Measurements from ENCODE around the gene ETS1.

DNA sequence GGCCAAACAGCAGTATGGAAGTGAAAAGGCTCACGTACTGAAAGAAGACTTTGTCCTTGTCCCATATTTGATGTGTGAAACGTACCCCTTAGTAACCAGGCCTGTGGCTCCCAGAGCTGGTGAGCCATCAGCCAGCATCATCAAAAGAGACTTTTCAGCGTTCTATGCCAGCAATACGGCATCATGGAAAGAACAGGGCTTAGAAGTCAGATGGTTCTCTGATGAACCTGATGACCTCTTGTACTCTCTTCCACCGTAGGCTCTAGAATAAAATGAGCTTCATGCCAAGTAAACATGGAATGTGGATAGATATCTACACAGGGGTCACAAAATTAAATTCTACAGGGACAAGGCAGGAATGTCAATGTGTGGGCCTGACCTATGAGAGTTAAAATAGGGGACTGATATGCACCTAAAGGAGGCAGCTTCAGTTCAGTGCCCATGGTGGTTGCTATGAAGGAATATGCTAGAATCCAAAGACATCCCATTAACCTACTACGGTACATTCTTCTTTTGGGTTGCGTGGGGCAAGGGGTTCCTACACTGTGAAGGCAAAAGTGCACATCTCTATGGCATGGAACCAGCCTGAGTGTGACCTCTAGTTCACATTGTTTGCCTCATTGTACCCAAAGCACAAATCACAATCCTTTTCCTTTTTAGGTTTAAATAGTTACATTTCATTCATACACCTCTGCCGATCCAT lies 130.6 kb downstream of the ETS1 start:
- TF ChIP-seq, protein P1, sequence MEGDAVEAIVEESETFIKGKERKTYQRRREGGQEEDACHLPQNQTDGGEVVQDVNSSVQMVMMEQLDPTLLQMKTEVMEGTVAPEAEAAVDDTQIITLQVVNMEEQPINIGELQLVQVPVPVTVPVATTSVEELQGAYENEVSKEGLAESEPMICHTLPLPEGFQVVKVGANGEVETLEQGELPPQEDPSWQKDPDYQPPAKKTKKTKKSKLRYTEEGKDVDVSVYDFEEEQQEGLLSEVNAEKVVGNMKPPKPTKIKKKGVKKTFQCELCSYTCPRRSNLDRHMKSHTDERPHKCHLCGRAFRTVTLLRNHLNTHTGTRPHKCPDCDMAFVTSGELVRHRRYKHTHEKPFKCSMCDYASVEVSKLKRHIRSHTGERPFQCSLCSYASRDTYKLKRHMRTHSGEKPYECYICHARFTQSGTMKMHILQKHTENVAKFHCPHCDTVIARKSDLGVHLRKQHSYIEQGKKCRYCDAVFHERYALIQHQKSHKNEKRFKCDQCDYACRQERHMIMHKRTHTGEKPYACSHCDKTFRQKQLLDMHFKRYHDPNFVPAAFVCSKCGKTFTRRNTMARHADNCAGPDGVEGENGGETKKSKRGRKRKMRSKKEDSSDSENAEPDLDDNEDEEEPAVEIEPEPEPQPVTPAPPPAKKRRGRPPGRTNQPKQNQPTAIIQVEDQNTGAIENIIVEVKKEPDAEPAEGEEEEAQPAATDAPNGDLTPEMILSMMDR (conservative IDR thresholded peaks at IDR 0.05 in 1 of 2, IDR thresholded peaks at IDR 0.05 in 1 of 2; ENCODE audit: extremely low read depth in 1 of 2, insufficient read depth in 1 of 2, low read depth in 1 of 2, low read length in 2 of 2), result no peak
- no peak for TF ChIP-seq EZH2 (IDR thresholded peaks at IDR 0.05; ENCODE audit: borderline replicate concordance, low read length)

All from mammary epithelial cell (primary cell).